Ureter (tissue), 1 donor: ENCODE data around the gene GPLD1. TPM values are rescaled to one million over a fixed set of nuclear protein-coding genes. Genes with fewer than 3 reads are reported as not detected.

Source experiments
- DNase-seq: peaks from one replicate; pipeline ENCODE4 v3.0.0-alpha.2; 2020; ENCODE audit warnings: low spot score
- total RNA-seq: library from RNA; stranded (reverse); gene quantifications from one replicate; pipeline ENCODE4 v1.2.4, GENCODE V29; 2023
- donor health status: DM: yes; HTN: yes; CAD: no.

Gene GPLD1
- total RNA-seq, 1 donor from 2014 or later = 6.2 TPM

DNA sequence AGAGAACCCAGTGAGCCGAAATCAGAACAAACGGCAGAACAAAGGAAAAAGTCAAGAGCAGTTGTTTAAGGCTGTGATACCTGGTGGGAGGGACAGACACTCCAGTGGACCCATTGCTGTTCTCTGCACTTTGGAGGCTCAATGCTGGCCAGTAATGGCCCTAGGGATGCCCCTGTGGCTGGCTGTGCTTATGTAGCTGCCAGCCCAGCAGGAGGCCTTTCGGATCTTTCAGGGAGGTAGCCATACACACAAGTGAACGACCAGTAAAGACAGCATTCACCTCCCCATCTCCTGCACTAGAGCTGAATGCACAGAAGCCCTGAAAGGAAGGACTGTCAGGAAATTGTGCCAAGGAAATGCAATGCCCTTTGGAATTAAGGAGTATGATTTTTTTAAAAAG, 34.3 kb downstream of the GPLD1 start:
- no peak for DNase-seq

DNA sequence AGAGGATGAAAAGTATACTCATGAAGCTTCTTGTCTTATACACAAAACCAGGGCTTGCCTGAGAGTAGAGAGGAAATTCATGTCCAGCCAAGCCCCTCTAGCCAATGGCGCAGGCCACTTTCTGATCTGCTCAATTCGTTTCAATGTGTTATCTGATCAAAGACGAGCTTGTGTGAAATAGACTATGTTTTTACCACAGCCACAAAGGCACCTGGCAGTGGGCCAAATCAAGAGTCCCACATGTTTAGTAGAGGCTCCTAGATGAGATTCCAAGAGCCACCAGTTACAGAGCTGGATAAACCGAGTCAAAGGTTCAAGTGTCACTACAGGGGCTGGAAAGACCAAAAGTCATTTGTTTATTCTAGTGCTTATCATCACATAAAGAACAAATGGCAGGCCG, 34.9 kb downstream of the GPLD1 start:
- DNase-seq = no peak

DNA sequence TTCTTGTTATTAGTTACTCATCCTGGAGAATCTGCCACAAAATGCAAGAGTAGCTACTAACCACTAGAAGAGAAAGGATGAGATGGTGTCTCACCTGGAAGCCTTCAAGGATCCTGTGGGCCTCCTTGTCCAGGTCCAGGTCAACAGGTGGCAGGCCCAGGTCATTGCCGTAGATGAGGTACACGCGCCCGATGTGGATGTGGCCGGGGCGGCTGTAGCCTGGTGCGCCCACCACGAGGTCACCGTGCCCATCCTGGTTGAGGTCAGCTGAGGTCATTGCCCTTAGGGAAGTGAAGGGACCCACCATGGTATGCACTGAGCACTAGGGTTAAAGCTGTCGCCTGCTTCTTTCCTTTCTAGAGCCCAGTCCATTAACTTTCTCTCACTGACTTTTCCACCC, 35.5 kb downstream of the GPLD1 start:
- DNase-seq = no peak

DNA sequence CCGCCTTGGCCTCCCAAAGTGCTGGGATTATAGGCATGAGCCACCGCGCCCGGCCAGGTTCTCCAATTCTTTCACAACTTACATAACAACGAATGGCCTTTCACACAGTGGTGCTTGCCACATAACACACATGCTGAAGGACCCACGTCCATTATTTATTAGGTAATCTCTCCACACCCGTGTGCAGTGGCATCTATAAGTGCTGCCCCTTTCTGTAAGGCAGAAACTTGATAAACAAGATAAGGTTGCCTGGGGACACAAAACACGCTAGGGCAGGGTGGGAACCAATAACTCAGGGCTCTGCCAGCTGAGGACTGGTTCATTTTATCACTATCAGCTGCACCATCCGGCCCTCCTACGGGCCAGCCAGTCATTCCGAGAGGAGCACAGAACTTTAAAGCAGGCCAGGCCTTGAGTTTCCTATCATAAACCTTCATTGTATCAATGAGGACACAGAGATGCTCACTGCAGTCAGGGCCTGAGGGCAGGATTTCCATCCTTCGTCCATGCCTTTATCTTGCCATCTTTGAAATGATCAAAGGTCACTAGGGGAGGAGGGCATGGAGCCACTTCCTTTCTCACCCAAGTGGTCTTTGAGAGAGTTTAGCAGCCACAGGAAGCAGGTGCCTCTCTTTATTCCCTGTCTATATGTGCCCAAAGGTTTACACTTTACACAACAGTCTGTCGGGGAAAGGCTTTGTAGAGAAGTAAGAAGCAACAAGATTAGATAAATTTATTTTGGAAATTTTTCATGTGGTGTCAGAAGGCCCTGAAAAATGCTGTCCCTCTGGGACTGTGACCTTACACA, 37.6 kb downstream of the GPLD1 start:
- peak; percentile 64 for DNase-seq

DNA sequence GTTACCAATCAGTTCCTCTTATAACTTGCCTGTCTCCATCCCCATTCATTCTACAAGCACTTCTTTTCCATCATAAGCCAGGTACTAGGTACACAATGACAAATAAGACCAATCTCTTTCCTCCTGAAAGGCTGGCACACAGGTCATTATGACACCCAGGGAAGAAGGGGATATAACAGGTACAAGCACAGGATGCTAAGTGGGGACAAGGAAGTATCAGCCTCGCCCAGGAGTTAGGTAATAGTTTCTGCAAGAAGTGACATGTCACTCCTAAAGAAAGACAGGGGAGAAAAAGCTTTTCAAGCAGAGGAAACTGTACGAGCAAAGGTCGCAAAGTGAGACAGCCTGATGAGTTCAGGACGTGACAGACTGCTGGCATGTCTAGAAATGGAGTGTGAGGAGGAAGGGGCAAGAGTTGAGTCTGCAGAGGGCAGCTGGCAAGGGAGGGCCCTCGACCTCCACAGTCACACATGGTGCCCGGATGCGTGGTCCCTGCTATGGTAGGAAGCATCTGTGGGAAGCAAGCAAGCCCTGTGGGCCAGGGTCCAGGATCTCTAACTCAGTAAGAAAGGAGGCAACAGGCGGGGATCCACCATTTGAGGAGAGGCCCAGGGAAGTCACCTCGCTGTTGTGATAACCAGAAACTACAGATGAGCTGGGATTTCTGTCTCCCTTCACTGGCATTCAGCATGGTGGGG, 40.4 kb downstream of the GPLD1 start:
- DNase-seq = peak; percentile 56

DNA sequence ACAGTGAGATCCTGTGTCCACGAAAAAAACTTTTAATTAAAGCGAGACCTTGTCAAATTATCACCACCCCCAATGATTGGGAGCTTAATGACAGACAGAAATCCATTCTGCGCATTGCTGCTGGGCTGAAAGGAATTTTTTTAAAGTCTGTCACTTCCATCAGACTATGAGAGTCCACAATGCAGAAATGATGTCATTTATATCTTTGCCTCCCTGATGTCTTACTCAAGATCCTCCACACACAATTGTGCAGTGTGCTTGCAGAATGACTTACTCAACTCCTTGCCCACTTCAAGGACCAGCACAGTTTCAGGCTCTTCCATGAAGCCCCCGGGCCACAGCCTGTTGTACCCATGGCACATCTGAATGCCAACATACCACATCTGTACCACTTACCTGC, 41.0 kb downstream of the GPLD1 start:
- no peak for DNase-seq

DNA sequence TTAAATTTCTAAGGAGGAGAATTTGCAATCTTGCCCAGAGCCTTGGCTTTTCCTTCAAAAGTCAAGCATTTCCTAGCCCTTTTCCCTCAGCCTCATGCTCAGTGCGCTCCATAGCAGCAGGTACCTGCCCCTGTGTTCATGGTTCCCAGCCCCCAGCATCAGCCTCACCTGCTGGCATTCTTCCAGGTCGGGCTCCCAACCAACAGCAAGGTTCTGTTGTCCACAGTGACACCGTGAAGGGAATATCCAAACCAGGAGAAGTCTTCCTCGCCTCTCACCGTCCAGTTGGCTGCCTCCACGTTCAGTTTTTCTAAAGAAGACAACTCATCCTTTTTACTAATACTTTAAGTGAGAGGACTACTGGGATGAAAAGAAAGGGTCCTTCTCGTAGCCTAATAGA, 42.7 kb downstream of the GPLD1 start:
- no peak for DNase-seq

DNA sequence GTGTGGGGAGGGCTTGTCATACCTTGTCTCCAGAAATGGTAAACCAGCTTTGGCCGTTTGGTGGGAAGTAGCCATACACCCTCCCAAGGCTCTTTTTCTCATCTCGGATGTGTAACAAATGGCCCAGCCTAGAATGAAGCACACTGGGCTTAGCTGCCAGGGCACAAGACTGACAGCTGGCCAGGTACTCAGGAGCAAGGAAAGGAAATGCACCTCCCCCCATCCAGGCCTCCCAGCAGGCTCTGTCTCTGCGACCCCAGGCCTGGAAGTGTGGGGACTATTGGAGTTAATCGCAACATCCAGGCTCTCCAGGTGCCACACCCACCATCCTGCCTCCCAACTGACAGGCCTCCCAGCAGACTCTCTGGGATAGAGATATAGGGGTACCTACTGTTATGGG, 43.7 kb downstream of the GPLD1 start:
- DNase-seq = no peak

DNA sequence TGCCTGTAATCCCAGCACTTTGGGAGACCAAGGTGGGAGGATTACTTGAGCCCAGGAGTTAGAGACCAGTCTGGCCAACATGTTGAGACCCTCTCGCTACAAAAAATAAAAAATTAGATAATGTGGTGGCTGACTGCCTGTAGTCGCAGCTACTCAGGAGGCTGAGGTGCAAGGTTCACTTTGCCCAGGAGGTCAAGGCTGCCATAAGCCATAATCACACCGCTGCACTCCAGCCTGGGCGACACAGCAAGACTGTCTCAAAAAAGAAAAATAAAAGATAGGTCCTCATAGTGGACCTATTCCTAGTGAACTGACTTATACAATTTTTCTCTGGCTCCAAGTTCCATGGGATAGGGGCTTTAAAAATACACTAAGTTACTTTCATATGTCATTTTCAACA, 44.8 kb downstream of the GPLD1 start:
- no peak for DNase-seq

DNA sequence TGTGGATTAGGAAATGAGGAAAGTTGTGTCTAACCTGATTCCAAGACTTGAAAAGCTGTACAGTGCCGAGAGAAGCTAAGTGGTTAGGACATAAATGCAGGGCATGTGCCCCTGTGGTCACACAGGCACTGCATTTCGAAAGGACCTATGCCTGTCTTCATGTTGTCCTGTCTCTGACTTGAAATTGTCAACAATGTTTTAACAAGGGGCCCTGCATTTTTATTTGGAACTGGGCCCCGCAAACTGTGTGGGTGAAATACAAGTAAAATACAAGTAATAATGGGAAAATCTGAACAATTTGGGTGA, 47.8 kb downstream of the GPLD1 start:
- no peak for DNase-seq

DNA sequence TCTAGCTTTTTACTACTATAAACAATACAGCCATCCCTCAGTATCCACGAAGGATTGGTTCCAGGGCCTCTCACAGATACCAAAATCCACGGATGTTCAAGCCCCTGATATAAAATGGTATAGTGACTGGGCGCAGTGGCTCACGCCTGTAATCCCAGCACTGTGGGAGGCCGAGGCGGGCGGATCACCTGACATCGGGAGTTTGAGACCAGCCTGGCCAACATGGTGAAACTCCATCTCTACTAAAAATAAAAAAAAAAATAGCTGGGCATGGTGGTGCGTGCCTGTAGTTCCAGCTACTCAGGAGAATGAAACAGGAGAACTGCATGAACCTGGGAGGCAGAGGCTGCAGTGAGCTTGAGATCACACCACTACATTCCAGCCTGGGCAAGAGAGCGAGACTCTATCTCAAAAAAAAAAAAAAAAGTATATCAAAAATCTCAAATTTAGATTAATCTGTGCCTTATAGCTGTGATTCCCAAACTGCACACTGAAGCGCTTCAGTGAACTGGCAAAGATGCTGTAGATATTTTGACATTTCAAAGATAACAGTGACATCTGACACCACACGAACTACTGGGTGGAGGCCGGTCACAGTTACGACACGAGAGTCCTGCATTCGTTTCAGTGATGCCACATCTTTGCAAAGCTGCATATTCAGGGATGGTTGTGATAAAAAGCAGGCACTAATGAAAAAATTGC, 48.3 kb downstream of the GPLD1 start:
- DNase-seq = no peak

DNA sequence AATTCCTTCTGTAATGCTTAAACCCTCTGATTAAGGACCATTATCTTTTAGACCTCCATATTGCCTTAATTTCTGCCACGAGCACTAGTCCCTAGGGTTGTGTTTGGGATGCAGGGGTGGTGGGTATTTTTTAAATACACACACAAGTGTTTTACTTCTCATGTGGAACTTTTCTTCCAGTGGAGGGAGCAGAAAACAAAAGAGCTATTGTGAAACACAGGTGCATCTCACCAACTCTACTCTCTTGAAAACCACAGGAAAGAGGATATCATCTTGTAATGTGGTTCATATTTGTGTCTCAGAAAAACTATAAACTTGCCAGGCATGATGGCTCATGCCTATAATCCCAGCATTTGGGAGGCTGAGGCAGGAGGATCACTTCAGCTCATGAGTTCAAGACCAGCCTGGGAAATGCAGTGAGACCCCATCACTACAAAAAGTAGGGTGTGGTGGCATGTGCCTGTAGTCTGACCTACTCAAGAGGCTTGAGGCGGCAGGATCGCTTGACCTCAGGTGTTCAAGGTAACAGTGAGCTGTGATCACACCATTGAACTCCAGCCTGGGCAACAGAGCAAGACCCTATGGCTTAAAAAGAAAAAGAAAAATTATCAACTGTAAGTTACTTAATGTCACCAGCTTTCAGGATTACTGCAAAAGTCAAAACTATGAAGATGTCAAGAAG, 49.4 kb downstream of the GPLD1 start:
- no peak for DNase-seq

DNA sequence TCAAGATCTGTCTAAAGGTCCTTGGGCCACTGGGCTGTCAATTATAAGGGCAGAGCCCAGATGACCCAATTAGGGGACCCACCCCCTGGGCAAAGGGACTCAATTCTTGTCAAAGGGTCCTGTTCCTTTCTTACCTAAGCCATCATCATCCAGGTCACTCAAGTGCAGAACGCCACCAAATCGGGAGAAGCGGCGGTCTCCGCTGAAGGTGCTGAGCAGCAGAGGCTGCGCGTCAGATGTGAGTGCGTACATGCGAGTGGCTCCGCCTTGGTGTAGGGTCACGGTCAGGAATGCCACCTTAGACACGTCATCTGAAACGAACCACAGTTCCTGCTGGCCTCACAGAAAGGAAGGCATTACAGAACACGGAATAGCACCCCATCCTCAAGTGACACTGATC, 52.4 kb downstream of the GPLD1 start:
- no peak for DNase-seq

DNA sequence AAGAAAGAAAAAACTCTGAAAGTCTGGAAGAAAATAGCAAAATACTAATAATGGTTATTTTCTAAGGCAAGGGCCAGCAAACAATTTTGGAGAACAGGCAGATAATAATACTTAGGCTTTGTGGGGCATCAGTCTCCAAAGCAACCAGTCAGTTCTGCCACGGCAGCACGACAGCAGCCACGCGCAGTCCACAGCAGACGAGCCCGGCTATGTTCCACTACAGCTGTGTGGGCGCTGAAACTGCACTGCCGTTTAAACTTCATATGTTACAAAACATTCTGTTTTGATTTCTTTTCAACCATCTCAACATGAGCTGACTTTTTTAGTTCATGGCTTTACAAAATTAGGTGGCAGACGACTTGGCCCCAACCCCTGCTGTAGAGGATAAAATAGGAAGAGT, 56.8 kb downstream of the GPLD1 start:
- no peak for DNase-seq

DNA sequence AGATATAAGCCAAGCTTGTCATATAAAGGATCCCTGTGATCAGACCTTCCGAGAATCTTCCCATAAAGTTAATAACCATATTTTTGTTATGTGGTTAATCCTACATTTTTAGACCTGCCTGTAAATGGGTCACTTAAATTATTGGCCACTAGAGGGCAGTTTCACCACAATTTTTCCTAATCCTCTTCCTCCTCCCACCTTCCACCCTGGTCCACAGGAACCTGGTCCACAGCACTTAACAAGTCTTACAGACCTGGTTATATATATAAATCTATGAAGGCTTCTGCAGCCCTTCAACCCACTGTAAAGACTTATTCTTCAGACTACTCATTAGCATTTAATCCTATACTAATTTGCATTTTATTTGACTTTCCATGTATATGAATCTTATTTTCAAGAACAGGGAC, 58.3 kb downstream of the GPLD1 start:
- DNase-seq = no peak

DNA sequence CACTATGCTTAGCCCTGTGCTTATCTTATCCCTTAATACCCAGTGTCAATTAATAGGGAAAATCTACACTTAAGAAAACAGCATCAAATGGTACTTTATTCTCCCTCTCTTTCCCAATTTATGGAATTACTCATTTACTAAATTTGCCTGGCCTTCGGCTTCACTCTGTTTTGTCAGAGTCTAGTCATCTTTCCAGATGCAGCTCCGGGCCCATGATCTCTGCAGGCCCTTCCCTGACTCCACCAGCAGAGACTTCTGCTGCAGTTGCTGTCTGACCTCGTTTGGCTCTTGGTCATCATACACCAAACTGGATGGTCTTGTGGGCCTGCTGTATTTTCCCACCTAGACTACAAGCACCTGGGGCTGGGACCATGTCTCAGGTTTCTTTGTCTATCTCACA, 59.3 kb downstream of the GPLD1 start:
- DNase-seq = no peak

DNA sequence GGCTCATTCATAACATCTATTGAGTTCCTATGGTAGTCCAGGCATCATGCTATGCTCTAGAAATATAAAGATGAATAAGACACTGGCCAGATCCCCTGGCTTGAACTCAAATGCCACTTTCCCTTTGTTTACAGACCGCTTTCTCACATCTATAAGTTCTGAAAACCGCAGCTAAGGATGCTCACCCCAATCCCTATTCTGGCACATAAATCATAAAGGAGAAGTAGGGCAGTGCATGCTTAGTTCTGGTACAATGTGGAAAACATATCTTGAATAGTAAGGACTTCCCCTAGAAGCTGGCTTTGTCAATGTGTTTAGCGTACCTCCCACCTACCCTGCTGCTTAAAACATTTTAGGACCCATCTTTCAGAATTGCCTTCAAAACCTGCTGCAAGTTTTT, 60.2 kb downstream of the GPLD1 start:
- no peak for DNase-seq

DNA sequence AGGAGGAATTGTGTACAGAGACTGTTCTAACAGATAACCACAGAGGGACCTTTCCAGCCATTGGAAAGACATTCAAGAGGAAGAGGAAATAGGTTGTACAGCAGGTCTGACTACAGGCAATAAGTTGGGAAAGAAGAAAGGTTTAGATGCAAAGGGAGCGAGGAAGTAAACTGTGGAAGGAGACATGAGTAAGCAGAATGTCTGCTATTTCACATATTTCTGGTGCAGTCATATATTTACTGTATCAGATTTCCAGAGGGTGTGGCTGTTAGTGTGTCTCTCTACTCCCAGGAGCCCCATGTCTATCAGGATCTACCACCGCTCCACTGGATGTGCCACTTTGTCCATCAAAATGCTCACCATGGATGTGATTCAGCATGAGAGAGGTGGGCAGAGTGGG, 60.8 kb downstream of the GPLD1 start:
- DNase-seq = no peak

DNA sequence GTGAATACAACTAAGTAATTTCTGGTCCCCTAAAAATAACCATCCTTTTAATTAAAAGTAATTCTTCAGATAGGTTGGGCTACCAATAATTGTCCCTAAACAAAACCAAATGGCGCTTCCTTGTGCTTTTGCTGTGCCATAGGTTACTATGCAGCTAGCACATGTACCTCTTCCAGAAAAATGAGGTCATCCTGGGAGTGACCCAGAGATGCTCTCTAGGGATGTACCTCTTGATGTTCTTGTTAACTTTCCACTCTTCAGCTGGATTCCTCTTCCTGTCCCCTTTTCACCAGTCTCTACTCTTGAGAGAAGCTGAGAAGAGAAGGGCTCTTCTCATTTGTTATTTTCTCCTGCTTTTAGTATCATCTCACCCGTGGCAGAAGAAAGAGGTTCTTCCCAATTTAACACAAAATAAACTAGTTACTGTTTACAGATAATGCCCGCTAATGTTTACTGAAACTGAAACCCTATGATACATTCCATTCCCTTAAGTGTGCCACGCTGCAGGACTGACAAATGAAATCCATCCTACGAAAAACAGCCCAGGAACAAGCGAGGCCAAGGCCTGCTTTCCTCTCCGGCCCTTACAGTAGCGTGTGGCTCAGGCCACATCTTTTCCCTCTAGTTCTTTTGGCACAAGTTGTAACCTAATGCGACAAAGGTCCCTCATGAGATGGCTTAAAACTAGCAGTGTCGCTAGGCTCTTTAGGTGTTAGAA, 62.5 kb downstream of the GPLD1 start:
- no peak for DNase-seq

DNA sequence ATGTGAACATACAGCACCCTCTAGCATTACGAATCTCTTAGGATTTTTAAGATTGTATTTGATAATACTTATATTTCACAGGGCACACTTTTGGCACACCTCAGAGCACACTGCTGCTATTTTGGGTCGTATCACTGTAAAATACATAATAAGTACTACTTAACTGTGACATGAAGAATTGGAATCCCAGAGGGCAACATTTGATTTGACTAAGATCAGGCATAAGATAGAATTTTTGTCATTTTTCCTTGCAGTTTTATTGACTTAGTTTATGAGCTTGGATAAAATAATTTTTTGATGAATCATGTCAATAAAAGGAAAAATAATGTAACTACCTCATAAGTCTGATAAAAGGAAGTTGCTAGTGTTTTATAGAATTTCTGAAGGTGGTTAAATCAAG, 64.3 kb downstream of the GPLD1 start:
- DNase-seq = no peak

DNA sequence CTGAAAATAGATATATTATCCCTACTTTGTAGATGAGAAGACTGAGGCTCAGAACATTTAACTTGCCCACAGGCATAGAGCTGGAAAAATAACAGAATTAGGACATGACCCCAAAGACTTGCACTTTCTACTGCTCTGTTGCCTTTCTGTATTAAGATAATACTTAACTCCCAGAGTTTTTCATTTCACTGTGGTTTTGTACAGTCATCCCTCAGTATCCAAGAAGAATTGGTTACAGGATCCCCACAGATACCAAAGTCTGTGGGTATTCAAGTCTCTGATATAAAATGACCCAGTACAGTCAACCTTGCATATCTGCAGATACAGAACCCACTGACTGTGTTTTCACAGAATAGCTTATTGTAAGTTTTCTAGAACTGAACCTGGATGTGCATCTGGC, 69.9 kb downstream of the GPLD1 start:
- DNase-seq = no peak

DNA sequence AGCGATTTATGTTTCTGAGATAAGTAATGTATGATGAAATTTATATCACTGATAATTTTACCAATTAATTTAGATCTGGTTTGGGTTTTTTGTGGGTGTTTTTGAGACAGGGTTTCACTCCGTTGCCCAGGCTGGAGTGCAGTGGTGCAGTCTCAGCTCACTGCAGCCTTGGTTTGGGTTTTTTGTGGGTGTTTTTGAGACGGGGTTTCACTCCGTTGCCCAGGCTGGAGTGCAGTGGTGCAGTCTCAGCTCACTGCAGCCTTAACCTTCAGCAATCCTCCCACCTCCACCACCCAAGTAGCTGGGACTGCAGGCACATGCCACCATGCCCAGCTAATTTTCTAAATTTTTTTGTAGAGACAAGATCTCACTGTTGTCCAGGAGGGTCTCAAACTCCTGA, 73.6 kb downstream of the GPLD1 start:
- no peak for DNase-seq
